GM12878 (cell line): ENCODE measurements around the gene SRP72. TPM values are rescaled to one million over a fixed set of nuclear protein-coding genes. Genes with fewer than 3 reads are reported as not detected.
A peak's percentile ranks its signal among the peaks of the same experiment; 100 is the strongest.

Source experiments
- ATAC-seq: fragments of 200-7000 bp; cut with Tn5 transposase; 3 replicates; pipeline ENCODE4 v1.9.1; 2020; ENCODE audit warnings: mild to moderate bottlenecking, moderate library complexity
- Bru-seq: library from RNA; stranded (reverse); fragments of 400-500 nt; gene quantifications from one replicate; lab custom pipeline; 2021; lab: Mats Ljungman, UMichigan
- BruChase-seq, 2 experiments: library from RNA; stranded (reverse); fragments of 400-500 nt; gene quantifications; one replicate each; lab custom pipeline; 2021; lab: Mats Ljungman, UMichigan
- BruUV-seq: library from RNA; stranded (reverse); fragments of 400-500 nt; replicated peaks from 2 replicates; lab custom pipeline; 2021; lab: Mats Ljungman, UMichigan
- CTCF ChIA-PET: fragments of 300-600 bp; sonication (Branson Sonifier 250); formaldehyde crosslinking; extraction: SDS; loops from one replicate; lab custom pipeline; 2021; ENCODE audit warnings: inconsistent platforms; lab: Yijun Ruan, JAX
- POLR2A ChIA-PET: fragments of 350-600 bp; formaldehyde crosslinking; extraction: SDS; loops from one replicate; lab custom pipeline; 2021; ENCODE audit warnings: inconsistent platforms; lab: Charles Lee
- RAD21 ChIA-PET: fragments of 300-600 bp; sonication (Branson Sonifier 250); formaldehyde crosslinking; loops from one replicate; lab custom pipeline; 2023; ENCODE audit warnings: antibody characterized with exemption; ENCODE audit not compliant: unreplicated experiment; lab: Charles Lee
- SMC1A ChIA-PET: fragments of 300-600 bp; sonication (Branson Sonifier 250); formaldehyde crosslinking; loops from one replicate; lab custom pipeline; 2023; ENCODE audit not compliant: unreplicated experiment, uncharacterized antibody; lab: Charles Lee
- DNase-seq: peaks from one replicate; pipeline ENCODE4 v3.0.0-alpha.2; 2011; ENCODE audit warnings: low read depth, low spot score
- FAIRE-seq: peaks from 3 replicates; lab custom pipeline; 2011; peaks lifted over from hg19 to GRCh38; lab: Jason Lieb, UNC
- H2AFZ ChIP-seq: 2 replicates; pipeline ENCODE4 v1.6.0; 2011; ENCODE audit warnings: low read depth, low read length, control low read depth; ENCODE audit not compliant: control insufficient read depth
- H3K27ac ChIP-seq: 2 replicates; pipeline ENCODE4 v1.5.1; 2011; ENCODE audit warnings: control low read depth; ENCODE audit not compliant: control insufficient read depth, insufficient read depth
- H3K27me3 ChIP-seq, 2 experiments: replicated peaks in 1 of 2; 2 replicates each; pipeline versions ENCODE4 v1.6.0 to v1.6.1; 2011; ENCODE audit warnings: low read length in 1 of 2; ENCODE audit not compliant: control insufficient read depth in 2 of 2, insufficient read depth in 2 of 2
- H3K36me3 ChIP-seq, 2 experiments: 2 replicates each; pipeline ENCODE4 v1.5.1; 2011; ENCODE audit warnings: low read length in 1 of 2; ENCODE audit not compliant: control insufficient read depth in 2 of 2, insufficient read depth in 2 of 2
- H3K4me1 ChIP-seq: 2 replicates; pipeline ENCODE4 v1.6.1; 2011; ENCODE audit warnings: mild to moderate bottlenecking, low read length, moderate library complexity, mixed read lengths; ENCODE audit not compliant: control insufficient read depth, insufficient read depth
- H3K4me2 ChIP-seq: 2 replicates; pipeline ENCODE4 v1.6.0; 2011; ENCODE audit warnings: control low read depth; ENCODE audit not compliant: control insufficient read depth, insufficient read depth
- H3K4me3 ChIP-seq: fragments of 200-600 bp; sonication (generic); 2 replicates; pipeline ENCODE4 v1.5.1; 2016
- H3K79me2 ChIP-seq: 2 replicates; pipeline ENCODE4 v1.6.0; 2011; ENCODE audit warnings: low read length; ENCODE audit not compliant: control insufficient read depth, insufficient read depth
- H3K9ac ChIP-seq: 2 replicates; pipeline ENCODE4 v1.8.0; 2011; ENCODE audit warnings: low read length, control low read depth, mixed read lengths; ENCODE audit not compliant: control insufficient read depth, insufficient read depth
- H3K9me3 ChIP-seq: replicated peaks from 3 replicates; pipeline ENCODE4 v1.5.1; 2011; ENCODE audit warnings: mild to moderate bottlenecking, low read length; ENCODE audit not compliant: control insufficient read depth, insufficient read depth
- H4K20me1 ChIP-seq: 2 replicates; pipeline ENCODE4 v1.6.0; 2011; ENCODE audit not compliant: control insufficient read depth, insufficient read depth
- EGR1 ChIP-seq, 2 experiments: IDR thresholded peaks; 1 replicate in 1 of 2; 2 replicates in 1 of 2; pipeline ENCODE4 v1.6.1; 2011 to 2012; ENCODE audit warnings: low read depth in 2 of 2, low read length in 2 of 2, borderline replicate concordance in 1 of 2, mild to moderate bottlenecking in 1 of 2, moderate library complexity in 1 of 2
- EZH2 ChIP-seq: IDR thresholded peaks from 2 replicates; pipeline ENCODE4 v1.6.1; 2012; ENCODE audit warnings: low read depth, mild to moderate bottlenecking, control low read depth, inconsistent platforms, low read length, borderline replicate concordance; ENCODE audit not compliant: control insufficient read depth
- HCFC1 ChIP-seq: fragments of 150-350 bp; IDR thresholded peaks from 2 replicates; pipeline ENCODE4 v1.6.1; 2014; ENCODE audit warnings: low read length
- HSF1 ChIP-seq: fragments of 150-350 bp; IDR thresholded peaks from 2 replicates; pipeline ENCODE4 v1.6.1; 2014; ENCODE audit warnings: mild to moderate bottlenecking, low read depth, low read length
- IRF5 ChIP-seq: fragments of 450-650 bp; IDR thresholded peaks from 2 replicates; pipeline ENCODE4 v1.6.1; 2017; ENCODE audit warnings: borderline replicate concordance
- JUND ChIP-seq: IDR thresholded peaks from 2 replicates; pipeline ENCODE4 v1.6.1; 2012; ENCODE audit warnings: low read depth, mild to moderate bottlenecking, low read length, improper control_type of control experiment, moderate library complexity
- LARP7 ChIP-seq: fragments of 450-650 bp; IDR thresholded peaks from 2 replicates; pipeline ENCODE4 v1.6.1; 2017; ENCODE audit warnings: mild to moderate bottlenecking
- MEF2A ChIP-seq: IDR thresholded peaks from 2 replicates; pipeline ENCODE4 v1.6.1; 2011; ENCODE audit warnings: low read depth, mild to moderate bottlenecking, low read length, moderate library complexity; ENCODE audit not compliant: insufficient read depth
- PML ChIP-seq: IDR thresholded peaks from 2 replicates; pipeline ENCODE4 v1.6.1; 2012; ENCODE audit warnings: low read length, inconsistent platforms
- POLR2AphosphoS2 ChIP-seq: IDR thresholded peaks from 2 replicates; pipeline ENCODE4 v1.6.1; 2011; ENCODE audit warnings: low read depth, mild to moderate bottlenecking, low read length, improper control_type of control experiment, moderate library complexity
- SRF ChIP-seq, 2 experiments: IDR thresholded peaks; 2 replicates each; pipeline ENCODE4 v1.6.1; 2011; ENCODE audit warnings: low read depth in 2 of 2, low read length in 2 of 2, mild to moderate bottlenecking in 1 of 2, moderate library complexity in 1 of 2
- ZNF274 ChIP-seq: IDR thresholded peaks from one replicate; pipeline ENCODE4 v1.8.0; 2011; ENCODE audit not compliant: insufficient read length, insufficient read depth
- WGBS: methylation state at CpG from one replicate; pipeline ENCODE4 v1.1.6; 2016; ENCODE audit warnings: low lambda C conversion rate; ENCODE audit not compliant: insufficient replicate concordance, insufficient coverage; ENCODE audit errors: missing lambda C conversion rate; 5-methylcytosine and 5-hydroxymethylcytosine counted together
- in situ Hi-C: fragments of 300-500 bp; cut with MboI; formaldehyde crosslinking; loops from 9 replicates; pipeline ENCODE4 v1.14.3; 2018; ENCODE audit warnings: mixed read lengths
- intact Hi-C: fragments of 100-400 bp; cut with micrococcal nuclease; formaldehyde crosslinking; loops from one replicate; pipeline ENCODE4 v1.14.2; 2022; ENCODE audit not compliant: unreplicated experiment
- long read RNA-seq, 2 experiments: library from polyadenylated mRNA; unstranded; transcript quantifications; one replicate each; pipeline ENCODE4 v2.0.0, GENCODE V29; 2019 to 2020
- polyA minus RNA-seq, 3 experiments: library from RNA; depleted of rRNA, polyadenylated mRNA; stranded (reverse); fragments of >200 nt; gene quantifications; 2 replicates each; pipeline ENCODE4 v1.2.3, GENCODE V29; 2011
- polyA plus RNA-seq, 11 experiments: library from polyadenylated mRNA; depleted of rRNA in 4 of 11; unstranded in 6 of 11; stranded (reverse) in 5 of 11; fragments of >200 nt; fragmentation: Nextera tagmentation in 4 of 11; fragmentation: Illumina TruSeq in 1 of 11; extraction: Ambion mirVana in 4 of 11; extraction: Trizol in 1 of 11; gene quantifications; 1 replicate in 1 of 11; 2 replicates in 10 of 11; pipeline versions ENCODE4 v1.2.1 to v1.2.3, GENCODE V29; 2011 to 2016; ENCODE audit warnings: inconsistent platforms in 2 of 11, missing spikeins in 2 of 11, low read depth in 1 of 11
- total RNA-seq, 4 experiments: library from RNA; depleted of rRNA in 3 of 4; stranded (reverse); fragments of >200 nt in 3 of 4; fragmentation: Illumina TruSeq in 1 of 4; extraction: Trizol in 1 of 4; gene quantifications; 2 replicates each; pipeline versions ENCODE4 v1.2.1 to v1.2.3, GENCODE V29; 2013 to 2021
- TF ChIP-seq, protein P1 (sequence below): IDR thresholded peaks from 2 replicates; pipeline ENCODE4 v1.6.1; 2012; ENCODE audit warnings: low read depth, low read length, improper control_type of control experiment

The SRP72 gene
- 186 and 191 TPM in 2 replicates for total RNA-seq (2013; cell fraction: nucleolus; rRNA removed)
- total RNA-seq (2014; rRNA removed) (66.4 and 74.4 TPM in 2 replicates), total RNA-seq (2014; rRNA removed; fragmentation: Illumina TruSeq; extraction: Trizol) (102 and 105 TPM in 2 replicates), total RNA-seq (2021) (122 and 130 TPM in 2 replicates), polyA plus RNA-seq (2011; rRNA removed) (94.6 and 140 TPM in 2 replicates), polyA plus RNA-seq (2014; fragmentation: Illumina TruSeq; extraction: Trizol) (168 and 192 TPM in 2 replicates), polyA plus RNA-seq (2014; fragmentation: Nextera tagmentation; extraction: Ambion mirVana) (100 to 1,000 TPM; 158 to 186 TPM), polyA plus RNA-seq (2014; rRNA removed) (61.6 and 68.7 TPM in 2 replicates), polyA plus RNA-seq (2016; fragmentation: Nextera tagmentation; extraction: Ambion mirVana) (100 to 1,000 TPM; 136 to 145 TPM), polyA minus RNA-seq (2011; rRNA and poly(A)+ RNA removed) (116 and 263 TPM in 2 replicates), Bru-seq, nascent RNA (percentile 91 among the genes with signal in this experiment), BruChase-seq, experiment 1, labeled RNA remaining after a 6-hour chase (percentile 94 among the genes with signal in this experiment), BruChase-seq, experiment 2, labeled RNA remaining after a 2-hour chase (percentile 93 among the genes with signal in this experiment)
- 55.5 TPM for polyA plus RNA-seq (2011; ENCODE audit: low read depth)
- polyA plus RNA-seq (2011; cell fraction: cytosol; rRNA removed) = 39.7 and 46.5 TPM in 2 replicates
- 62.5 and 63.3 TPM in 2 replicates for polyA plus RNA-seq (2011; cell fraction: nucleus; rRNA removed)
- polyA plus RNA-seq (2012) = 77.8 and 86.8 TPM in 2 replicates
- 48.1 and 65.0 TPM in 2 replicates for polyA minus RNA-seq (2011; cell fraction: cytosol; rRNA and poly(A)+ RNA removed)
- 56.6 and 85.2 TPM in 2 replicates for polyA minus RNA-seq (2011; cell fraction: nucleus; rRNA and poly(A)+ RNA removed)
- long read RNA-seq, experiment 1, full-length matches to known transcripts = 15 of 111 reads
- long read RNA-seq, experiment 1, partial matches to known transcripts = 90 of 111 reads
- long read RNA-seq, experiment 1, other reads (novel, unspliced or antisense) = 6 of 111 reads
- long read RNA-seq, experiment 2, full-length matches to known transcripts = 103 of 750 reads
- long read RNA-seq, experiment 2, partial matches to known transcripts = 629 of 750 reads
- long read RNA-seq, experiment 2, other reads (novel, unspliced or antisense) = 18 of 750 reads

DNA sequence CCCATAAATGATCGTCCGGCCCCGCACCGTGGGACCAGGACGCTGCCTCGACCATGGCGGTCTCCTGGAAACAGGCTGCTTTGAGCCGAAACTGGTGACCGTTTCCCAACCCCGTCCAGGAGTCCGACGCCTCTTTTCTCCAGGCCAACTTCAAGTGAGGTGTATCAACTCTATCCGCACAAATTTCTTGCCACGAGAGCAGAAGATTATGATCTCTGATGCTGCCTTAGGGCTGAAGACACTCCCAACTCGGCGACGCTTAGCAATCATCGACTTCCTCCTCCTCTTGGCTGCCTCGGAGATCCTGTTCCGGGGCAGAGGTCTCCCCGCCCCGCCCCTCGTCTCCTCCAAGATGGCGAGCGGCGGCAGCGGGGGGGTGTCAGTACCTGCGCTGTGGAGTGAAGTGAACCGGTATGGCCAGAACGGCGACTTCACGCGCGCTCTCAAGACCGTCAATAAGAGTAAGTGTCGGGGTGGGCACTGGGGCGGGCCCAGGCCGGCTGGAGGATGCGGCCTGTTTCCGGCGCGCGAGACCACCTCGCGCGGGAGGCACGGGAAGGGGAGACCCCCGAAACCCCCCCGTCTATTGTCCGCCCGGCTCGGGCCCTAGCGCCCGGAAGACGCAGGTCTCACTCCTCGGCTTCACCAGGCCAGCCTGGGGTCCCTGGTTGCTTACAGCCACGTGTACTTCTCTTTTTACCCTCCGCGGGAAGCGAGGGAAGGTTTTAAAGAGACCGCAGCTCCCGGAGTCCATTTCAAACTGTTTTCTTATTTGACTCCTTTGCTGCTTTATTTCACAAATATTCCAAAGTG, at the start of gene SRP72:
Gene SRP72, plus strand, starts transcription at position 334 of the 813 bp plus-strand sequence. Its CDS starts 19 bp downstream, at position 353.
- peak within 1 kb of the TSS; percentile 84 for H2AFZ ChIP-seq
- ChIA-PET CTCF (interaction anchor here (0.9 to 2.3 kb wide), 3 partner anchors 10 to 43 kb away, joined by 3 to 25 read pairs (median 8); no protein-coding TSS in a partner anchor), POLR2A (interaction anchor here (0.7 to 2.7 kb wide), 6 partner anchors 9 to 81 kb away, joined by 3 to 34 read pairs (median 3); partner anchors contain the start of genes AASDH, PAICS and PPAT), RAD21 (interaction anchor here (0.8 to 2.8 kb wide), 8 partner anchors 24 to 518 kb away, joined by 3 to 22 read pairs (median 5); partner anchors contain the start of genes AASDH, CEP135, NOA1 and PAICS), SMC1A (interaction anchor here (0.9 to 3.2 kb wide), 11 partner anchors 10 to 332 kb away, joined by 4 to 21 read pairs (median 8); partner anchors contain the start of genes PAICS and PPAT)
- H4K20me1 ChIP-seq = no peaks in the 10 kb centered on the region
- peaks cover 7% of the 10 kb centered on the region; the same call in 1 of the 2 replicates for H3K4me1 ChIP-seq
- peaks cover 60% of the 10 kb centered on the region for H3K79me2 ChIP-seq
- H3K4me2 ChIP-seq = peak within 1 kb of the TSS; percentile 97
- peak within 1 kb of the TSS; percentile 89 for H3K4me3 ChIP-seq
- in situ Hi-C loops (no loop called here), intact Hi-C loops (loop anchor here (2.0 kb wide), 1 partner anchor 31 kb away; the partner anchor contains the start of gene PAICS)
- ATAC-seq = peak; percentile 95
- BruUV-seq = no TSS peak
- H3K27ac ChIP-seq = peak within 1 kb of the TSS; percentile 52
- peak; percentile 36 for DNase-seq
- 1% methylated on average over 53 of the region's 62 CpGs for WGBS
- no peaks in the 10 kb centered on the region for H3K27me3 ChIP-seq
- peaks cover 0 to 11% of the 10 kb centered on the region in 2 experiments; a peak in 3 of 4 replicates for H3K36me3 ChIP-seq
- peak within 1 kb of the TSS; percentile 79 for H3K9ac ChIP-seq
- FAIRE-seq = peak; percentile 88
- no peaks in the 10 kb centered on the region for H3K9me3 ChIP-seq
- TF ChIP-seq HCFC1 = peak; percentile 66
- no peak for TF ChIP-seq EZH2
- TF ChIP-seq PML = peak; percentile 91
- 0 out of 3 replicates have a peak, but pooled peaks of 1 of the 2 experiments have one; percentile 20 for TF ChIP-seq EGR1 (IDR thresholded peaks at IDR 0.05; ENCODE audit: borderline replicate concordance in 1 of 2, low read depth in 2 of 2, low read length in 2 of 2)
- TF ChIP-seq, protein P1, sequence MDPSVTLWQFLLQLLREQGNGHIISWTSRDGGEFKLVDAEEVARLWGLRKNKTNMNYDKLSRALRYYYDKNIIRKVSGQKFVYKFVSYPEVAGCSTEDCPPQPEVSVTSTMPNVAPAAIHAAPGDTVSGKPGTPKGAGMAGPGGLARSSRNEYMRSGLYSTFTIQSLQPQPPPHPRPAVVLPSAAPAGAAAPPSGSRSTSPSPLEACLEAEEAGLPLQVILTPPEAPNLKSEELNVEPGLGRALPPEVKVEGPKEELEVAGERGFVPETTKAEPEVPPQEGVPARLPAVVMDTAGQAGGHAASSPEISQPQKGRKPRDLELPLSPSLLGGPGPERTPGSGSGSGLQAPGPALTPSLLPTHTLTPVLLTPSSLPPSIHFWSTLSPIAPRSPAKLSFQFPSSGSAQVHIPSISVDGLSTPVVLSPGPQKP = no peak
- TF ChIP-seq JUND = no peak
- TF ChIP-seq MEF2A = no peak
- no peak for TF ChIP-seq ZNF274
- no peak for TF ChIP-seq HSF1
- no peak for TF ChIP-seq POLR2AphosphoS2
- TF ChIP-seq IRF5 = no peak
- TF ChIP-seq SRF (IDR thresholded peaks at IDR 0.05; ENCODE audit: low read depth in 2 of 2, low read length in 2 of 2) = 0 out of 4 replicates have a peak, but pooled peaks of 1 of the 2 experiments have one; percentile 37
- no peak for TF ChIP-seq LARP7
